Activated gamma-delta T cell treated with Interleukin-2 at 50 U/mL for 16 hours (primary cell): Measurements from ENCODE around the gene PFN4.
"Not testable (repeated sequence)": the region's sequence is repeated elsewhere in the genome, so short reads cannot be mapped to it uniquely, and the experiment has no call there.

Experiments
- DNase-seq: peaks from one replicate; pipeline ENCODE4 v3.0.0-alpha.2; 2020

PFN4 gene

GRCh38 chr2:24123195-24123921 lies at the start of gene PFN4, which contains the start of gene FAM228B:
PFN4 (minus strand) TSS chr2:24123334; CDS start chr2:24122535, 799 bp downstream.
FAM228B (plus strand) TSS chr2:24123469; CDS start chr2:24124362, 893 bp downstream.
- peak; percentile 59 for DNase-seq

- DNase-seq: no peak
Observed at GRCh38 chr2:24169023-24169422, 45.9 kb upstream of the PFN4 start.

- peak; percentile 36 for DNase-seq
Observed at GRCh38 chr2:24164416-24164973, 41.4 kb upstream of the PFN4 start.

- no peak for DNase-seq
Observed at GRCh38 chr2:24163601-24164000, 40.5 kb upstream of the PFN4 start.

GRCh38 chr2:24163186-24163585 lies 40.1 kb upstream of the PFN4 start:
- DNase-seq: no peak

GRCh38 chr2:24162494-24162893 lies 39.4 kb upstream of the PFN4 start:
- DNase-seq: no peak

- no peak for DNase-seq
Observed at GRCh38 chr2:24160761-24161160, 37.6 kb upstream of the PFN4 start.

GRCh38 chr2:24159708-24160107 lies 36.6 kb upstream of the PFN4 start:
- no peak for DNase-seq

- no peak for DNase-seq
Observed at GRCh38 chr2:24158131-24158530, 35.0 kb upstream of the PFN4 start.

- no peak for DNase-seq
Observed at GRCh38 chr2:24153478-24153877, 30.3 kb upstream of the PFN4 start.

- no peak for DNase-seq
Observed at GRCh38 chr2:24152413-24153197, 29.5 kb upstream of the PFN4 start.

GRCh38 chr2:24147364-24147763 lies 24.2 kb upstream of the PFN4 start:
- no peak for DNase-seq

GRCh38 chr2:24140305-24140704 lies 17.2 kb upstream of the PFN4 start:
- not testable (repeated sequence) for DNase-seq

GRCh38 chr2:24132543-24132942 lies 9.4 kb upstream of the PFN4 start:
- DNase-seq: no peak

- DNase-seq: no peak
Observed at GRCh38 chr2:24125956-24126355, 2.8 kb upstream of the PFN4 start.

- no peak for DNase-seq
Observed at GRCh38 chr2:24123922-24124580, 917 bp upstream of the PFN4 start.

- DNase-seq: no peak
Observed at GRCh38 chr2:24122366-24123194, 554 bp downstream of the PFN4 start.

GRCh38 chr2:24121469-24121868 lies 1.7 kb downstream of the PFN4 start:
- no peak for DNase-seq

- DNase-seq: no peak
Observed at GRCh38 chr2:24121066-24121465, 2.1 kb downstream of the PFN4 start.

GRCh38 chr2:24117902-24118301 lies 5.2 kb downstream of the PFN4 start:
- no peak for DNase-seq

GRCh38 chr2:24115057-24115456 lies 8.1 kb downstream of the PFN4 start:
- DNase-seq: no peak

GRCh38 chr2:24111407-24111901 lies 11.7 kb downstream of the PFN4 start:
- no peak for DNase-seq
